Mucosa of stomach (tissue), 1 donor: Measurements from ENCODE around the gene OSBP2.
"Not testable (repeated sequence)": the region's sequence is repeated elsewhere in the genome, so short reads cannot be mapped to it uniquely, and the experiment has no call there.

Experiments used
- H3K27me3 ChIP-seq: one replicate; pipeline ENCODE4 v1.7.0; 2013; ENCODE audit warnings: mild to moderate bottlenecking, low read length; ENCODE audit not compliant: control insufficient read depth, insufficient read depth
- H3K36me3 ChIP-seq: one replicate; pipeline ENCODE4 v1.7.0; 2013; ENCODE audit warnings: low read length; ENCODE audit not compliant: control insufficient read depth, insufficient read depth
- H3K4me1 ChIP-seq: one replicate; pipeline ENCODE4 v1.7.0; 2013; ENCODE audit warnings: mild to moderate bottlenecking, low read length; ENCODE audit not compliant: control insufficient read depth, insufficient read depth
- H3K4me3 ChIP-seq: one replicate; pipeline ENCODE4 v1.7.0; 2013; ENCODE audit warnings: low read length
- H3K9ac ChIP-seq: one replicate; pipeline ENCODE4 v1.7.0; 2013; ENCODE audit warnings: mild to moderate bottlenecking, low read length, moderate library complexity
- H3K9me3 ChIP-seq: one replicate; pipeline ENCODE4 v1.7.0; 2013; ENCODE audit warnings: mild to moderate bottlenecking, low read length, moderate library complexity; ENCODE audit not compliant: control insufficient read depth
- donor health status: Pancreatic carcinoma.

OSBP2 gene

DNA sequence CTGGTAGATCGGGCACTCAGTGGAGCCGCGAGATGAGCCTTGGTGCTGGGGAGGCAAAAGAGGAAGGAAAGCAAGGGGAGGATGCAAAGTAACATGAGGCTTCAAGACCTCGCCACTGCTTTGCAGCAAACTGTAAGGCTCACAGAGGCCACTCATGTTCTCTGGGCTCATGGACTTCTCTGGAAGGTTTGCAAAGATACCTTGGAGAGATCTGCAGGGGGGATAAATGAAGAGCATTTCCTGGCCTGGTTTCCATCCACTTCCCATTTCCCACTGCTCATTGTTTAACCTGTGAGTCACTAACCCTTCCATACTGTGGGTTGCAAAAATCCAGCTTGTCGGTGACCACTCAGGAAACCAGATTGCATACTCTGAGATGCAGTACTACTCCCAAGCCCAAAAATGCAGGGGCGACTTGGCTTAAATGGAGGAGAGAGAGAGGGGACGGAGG is 38.5 kb downstream of the OSBP2 start:
- Histone ChIP-seq H3K27me3 (no peaks in the 10 kb centered on the region), H3K9ac (no peak overlapping the region), H3K4me3 (no peak overlapping the region), H3K4me1 (no peaks in the 10 kb centered on the region), H3K36me3 (no peaks in the 10 kb centered on the region), H3K9me3 (no peaks in the 10 kb centered on the region)

DNA sequence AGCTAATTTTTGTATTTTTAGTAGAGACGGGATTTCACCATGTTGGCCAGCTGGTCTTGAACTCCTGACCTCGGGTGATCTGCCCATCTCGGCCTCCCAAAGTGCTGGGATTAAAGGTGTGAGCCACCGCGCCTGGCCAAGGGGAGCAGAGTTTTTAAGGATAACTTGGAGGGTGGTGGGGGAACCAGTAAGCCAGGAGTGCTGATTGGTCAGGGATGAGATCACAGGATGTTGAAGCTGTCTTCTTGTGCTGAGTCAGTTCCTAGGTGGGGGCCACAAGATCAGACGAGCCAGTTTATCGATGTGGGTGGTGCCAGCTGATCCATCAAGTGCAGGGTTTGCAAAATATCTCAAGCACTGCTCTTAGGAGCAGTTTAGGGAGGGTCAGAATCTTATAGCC is 45.3 kb downstream of the OSBP2 start:
- H3K9me3 ChIP-seq, H3K4me3 ChIP-seq, H3K9ac ChIP-seq, H3K4me1 ChIP-seq, H3K27me3 ChIP-seq, H3K36me3 ChIP-seq: not testable (repeated sequence)

DNA sequence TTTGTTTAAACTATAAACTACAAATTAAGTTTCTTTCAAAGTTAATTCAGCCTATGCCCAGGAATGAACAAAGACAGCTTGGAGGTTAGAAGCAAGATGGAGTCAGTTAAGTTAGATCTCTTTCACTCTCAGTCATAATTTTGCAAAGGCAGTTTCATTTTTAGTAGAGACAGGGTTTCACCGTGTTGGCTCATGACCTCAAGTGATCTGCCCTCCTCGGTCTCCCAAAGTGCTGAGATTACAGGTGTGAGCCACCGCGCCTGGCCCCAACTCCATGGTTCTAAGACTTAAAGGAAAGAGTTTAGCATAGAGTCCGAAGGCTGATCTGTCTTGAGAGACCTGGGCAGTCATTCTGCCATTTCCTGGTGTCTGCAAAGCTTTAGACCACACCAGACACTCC is 45.8 kb downstream of the OSBP2 start:
- not testable (repeated sequence) for H3K4me1 ChIP-seq, H3K9me3 ChIP-seq, H3K9ac ChIP-seq, H3K27me3 ChIP-seq, H3K36me3 ChIP-seq, H3K4me3 ChIP-seq

DNA sequence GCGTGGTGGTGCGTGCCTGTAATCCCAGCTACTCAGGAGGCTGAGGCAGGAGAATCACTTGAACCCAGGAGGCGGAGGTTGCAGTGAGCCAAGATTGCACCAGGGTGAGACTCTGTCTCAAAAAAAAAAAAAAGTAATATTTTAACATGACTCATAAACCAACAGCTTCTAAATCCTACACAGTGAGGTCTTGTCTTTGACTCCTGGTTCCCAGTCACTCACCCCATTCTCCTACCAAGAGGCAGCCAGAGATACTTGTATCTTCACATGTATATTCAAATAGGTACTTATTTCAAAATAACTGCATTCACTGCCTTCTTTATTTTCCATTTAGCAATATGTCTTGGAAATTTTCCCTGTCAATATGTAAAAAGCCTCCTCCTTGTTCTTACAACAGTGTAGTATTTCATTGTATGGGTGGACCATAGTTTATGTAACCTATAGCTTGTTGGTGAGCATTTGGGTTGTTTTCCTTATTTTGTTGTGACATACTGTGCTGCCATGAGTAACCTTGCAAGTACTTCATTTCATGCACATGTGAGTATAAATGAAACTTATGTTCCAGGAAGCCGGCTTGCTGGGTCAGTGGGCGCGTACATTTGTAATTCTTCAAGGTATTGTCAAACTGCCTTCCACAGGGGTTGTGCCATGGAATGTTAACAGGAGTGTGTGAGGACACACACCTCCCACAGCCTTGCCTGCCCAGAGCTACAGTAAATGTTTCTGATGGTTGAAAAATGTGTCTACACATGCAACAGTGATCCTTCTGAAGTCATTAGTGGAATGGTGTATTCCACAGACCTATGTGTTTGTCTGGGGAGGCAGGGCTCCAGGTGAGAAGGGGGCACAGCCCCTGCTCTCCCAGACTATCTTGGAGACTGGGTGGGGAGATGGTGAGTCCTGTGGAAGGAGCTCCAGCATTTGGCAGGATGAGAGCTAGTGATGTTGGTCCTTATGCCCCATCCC is 47.9 kb downstream of the OSBP2 start:
- Histone ChIP-seq H3K4me1 (no peaks in the 10 kb centered on the region), H3K27me3 (no peaks in the 10 kb centered on the region), H3K4me3 (no peak overlapping the region), H3K9me3 (no peaks in the 10 kb centered on the region), H3K9ac (no peak overlapping the region), H3K36me3 (no peaks in the 10 kb centered on the region)

DNA sequence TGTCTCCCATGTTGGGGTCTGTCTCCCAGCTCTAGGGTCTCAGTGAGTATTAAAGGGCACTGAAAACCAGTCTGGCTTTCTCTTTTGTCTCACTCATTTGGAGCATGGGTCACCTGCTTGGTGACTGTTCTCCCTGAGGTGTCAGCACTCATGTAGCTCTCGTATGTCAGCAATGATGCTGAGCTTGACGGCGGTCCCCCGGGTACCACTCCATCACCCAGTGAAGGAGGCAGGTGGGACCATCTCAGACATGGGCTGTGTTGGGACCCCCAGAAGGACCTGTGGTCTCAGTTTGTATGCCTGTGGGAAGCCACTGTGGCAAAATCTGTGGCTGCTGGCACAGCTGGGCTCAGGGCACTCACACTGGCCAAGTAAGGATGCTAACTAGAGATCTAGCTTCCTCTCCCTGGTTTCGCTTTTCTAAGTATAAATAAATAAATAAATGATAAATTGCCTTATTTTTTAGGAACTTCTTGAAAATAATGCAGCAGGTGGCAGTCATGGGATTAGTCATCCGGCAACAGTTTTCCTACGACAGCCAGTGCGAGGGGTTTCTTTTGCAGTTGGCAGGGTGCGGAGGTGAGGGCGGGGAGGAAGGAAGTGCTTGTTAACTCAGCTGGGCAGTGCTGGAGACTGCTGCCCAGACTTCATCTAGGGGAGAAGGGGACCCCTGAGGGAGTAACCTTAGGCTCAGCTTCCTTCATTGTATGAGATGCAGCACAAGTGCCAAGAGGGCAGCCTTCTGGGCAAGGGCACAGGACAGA is 48.8 kb downstream of the OSBP2 start:
- H3K9ac ChIP-seq = no peak overlapping the region
- H3K9me3 ChIP-seq = no peaks in the 10 kb centered on the region
- no peaks in the 10 kb centered on the region for H3K4me1 ChIP-seq
- H3K27me3 ChIP-seq = no peaks in the 10 kb centered on the region
- no peak overlapping the region for H3K4me3 ChIP-seq
- H3K36me3 ChIP-seq = no peaks in the 10 kb centered on the region

DNA sequence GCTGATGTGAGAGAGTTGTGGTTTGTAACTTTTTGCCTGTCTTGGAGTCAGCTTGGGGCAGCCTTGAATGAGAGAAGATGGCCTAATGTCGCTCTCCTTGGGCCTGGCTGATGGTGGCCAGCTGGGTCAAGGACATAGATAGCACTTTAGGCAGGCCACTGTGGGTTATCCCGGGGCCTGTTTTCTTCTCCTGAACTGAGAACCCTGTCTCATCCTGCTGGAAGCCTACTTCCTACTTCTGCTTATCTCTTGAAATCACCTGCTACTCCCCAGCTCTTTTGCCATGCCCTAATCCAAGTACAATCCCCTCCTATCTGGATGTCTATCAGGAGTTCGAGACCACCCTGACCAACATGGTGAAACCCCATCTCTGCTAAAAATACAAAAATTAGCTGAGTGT is 49.5 kb downstream of the OSBP2 start:
- Histone ChIP-seq H3K9me3 (no peaks in the 10 kb centered on the region), H3K4me3 (no peak overlapping the region), H3K4me1 (no peaks in the 10 kb centered on the region), H3K27me3 (no peaks in the 10 kb centered on the region), H3K9ac (no peak overlapping the region), H3K36me3 (no peaks in the 10 kb centered on the region)

DNA sequence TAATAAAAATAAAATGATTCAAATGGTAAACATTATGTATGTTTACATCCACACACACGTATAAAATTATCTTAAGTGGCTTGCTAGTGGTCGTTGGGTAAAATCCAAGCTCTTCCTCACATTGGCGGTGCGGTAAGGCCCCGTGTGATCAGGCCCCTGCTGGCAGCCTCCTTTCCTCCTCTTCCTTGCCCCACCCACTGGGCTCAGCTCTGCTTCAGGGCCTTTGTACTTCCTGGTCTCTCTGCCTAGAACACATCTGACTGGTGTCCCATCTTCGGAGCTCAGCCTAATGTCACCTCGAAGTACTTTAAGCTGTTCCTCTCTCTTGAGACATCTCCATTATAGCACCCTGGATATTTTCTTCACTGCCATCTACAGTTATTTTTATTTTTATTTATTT is 52.8 kb downstream of the OSBP2 start:
- Histone ChIP-seq H3K9ac (no peak overlapping the region), H3K9me3 (no peaks in the 10 kb centered on the region), H3K4me3 (no peak overlapping the region), H3K36me3 (no peaks in the 10 kb centered on the region), H3K4me1 (no peaks in the 10 kb centered on the region), H3K27me3 (no peaks in the 10 kb centered on the region)

DNA sequence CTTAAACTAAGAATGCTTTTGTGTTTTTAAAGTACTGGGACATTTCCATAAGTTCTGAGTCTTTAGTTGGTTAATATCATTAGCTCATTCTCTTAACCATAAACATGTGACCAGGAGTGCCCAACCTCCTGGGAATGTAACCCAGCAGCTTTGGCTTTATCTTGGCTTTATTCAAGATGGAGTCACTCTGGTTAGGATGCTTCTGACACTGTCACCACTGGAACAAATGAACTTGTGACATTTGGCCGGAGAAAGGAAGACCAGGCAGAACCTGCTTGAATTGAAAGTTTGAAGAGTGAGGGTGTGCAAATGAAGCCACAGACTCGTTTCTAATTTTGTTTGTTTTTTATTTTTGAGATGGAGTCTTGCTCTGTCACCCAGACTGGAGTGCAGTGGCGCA is 54.6 kb downstream of the OSBP2 start:
- Histone ChIP-seq H3K27me3 (no peaks in the 10 kb centered on the region), H3K36me3 (no peaks in the 10 kb centered on the region), H3K4me1 (no peaks in the 10 kb centered on the region), H3K4me3 (no peak overlapping the region), H3K9ac (no peak overlapping the region), H3K9me3 (no peaks in the 10 kb centered on the region)

DNA sequence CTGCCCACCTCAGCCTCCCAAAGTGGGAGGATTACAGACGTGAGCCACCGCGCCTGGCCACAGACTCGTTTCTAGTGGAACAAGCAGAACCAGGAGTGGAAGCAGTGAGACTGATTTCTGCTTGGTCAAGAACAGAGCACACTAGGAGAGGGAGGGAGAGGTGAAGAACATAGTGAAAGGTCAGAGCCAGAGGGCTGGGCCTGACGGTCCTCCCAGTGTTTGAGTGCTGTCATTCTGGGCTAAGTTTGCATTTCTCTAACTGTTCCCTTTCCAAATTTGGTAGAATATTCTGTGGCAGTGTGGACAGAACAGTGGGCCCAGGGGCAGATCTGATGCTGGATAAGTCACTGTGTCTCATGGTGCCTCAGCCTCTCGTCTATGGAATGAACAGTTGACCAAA is 55.2 kb downstream of the OSBP2 start:
- no peaks in the 10 kb centered on the region for H3K9me3 ChIP-seq
- H3K36me3 ChIP-seq = no peaks in the 10 kb centered on the region
- H3K4me3 ChIP-seq = no peak overlapping the region
- H3K4me1 ChIP-seq = no peaks in the 10 kb centered on the region
- no peaks in the 10 kb centered on the region for H3K27me3 ChIP-seq
- H3K9ac ChIP-seq = no peak overlapping the region

DNA sequence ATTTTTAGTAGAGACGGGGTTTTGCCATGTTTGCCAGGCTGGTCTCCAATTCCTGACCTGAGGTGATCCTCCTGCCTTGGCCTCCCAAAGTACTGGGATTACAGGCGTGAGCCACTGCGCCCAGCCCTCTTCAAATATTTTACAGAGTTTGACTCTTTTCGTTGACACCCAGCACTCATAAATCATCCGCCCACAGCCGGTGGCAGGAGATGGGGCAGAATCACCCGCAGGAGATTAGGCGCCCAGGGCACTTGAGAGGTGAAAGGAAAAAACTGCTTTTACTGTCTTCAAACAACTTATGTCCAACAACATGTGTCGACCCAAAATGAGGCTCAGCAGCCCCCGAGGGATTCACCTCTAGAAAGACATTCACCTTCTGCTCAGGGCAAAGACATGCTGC is 56.9 kb downstream of the OSBP2 start:
- Histone ChIP-seq H3K27me3 (no peaks in the 10 kb centered on the region), H3K9ac (no peak overlapping the region), H3K4me3 (no peak overlapping the region), H3K9me3 (no peaks in the 10 kb centered on the region), H3K36me3 (no peaks in the 10 kb centered on the region), H3K4me1 (no peaks in the 10 kb centered on the region)

DNA sequence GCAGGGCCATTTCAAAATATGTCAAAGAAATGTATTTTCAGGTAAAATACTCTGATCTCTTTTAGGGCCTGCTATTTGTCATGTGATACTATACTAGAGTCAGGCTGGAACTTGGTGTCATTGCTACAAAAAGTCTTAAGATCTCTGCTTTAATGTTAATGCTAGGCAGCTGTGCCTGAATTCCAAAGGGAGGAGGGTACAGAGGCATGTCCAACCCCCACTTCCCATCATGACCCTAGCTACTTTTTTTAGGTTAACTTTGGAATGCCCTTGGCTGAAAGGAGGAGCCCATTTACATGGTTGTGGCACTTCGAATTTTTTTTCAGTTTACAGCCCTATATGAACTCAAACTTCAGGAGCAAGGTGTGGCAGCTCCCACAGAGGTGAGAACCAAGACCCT is 58.1 kb downstream of the OSBP2 start:
- H3K9ac ChIP-seq = no peak overlapping the region
- no peaks in the 10 kb centered on the region for H3K36me3 ChIP-seq
- no peaks in the 10 kb centered on the region for H3K27me3 ChIP-seq
- H3K9me3 ChIP-seq = no peaks in the 10 kb centered on the region
- H3K4me1 ChIP-seq = no peaks in the 10 kb centered on the region
- H3K4me3 ChIP-seq = no peak overlapping the region

DNA sequence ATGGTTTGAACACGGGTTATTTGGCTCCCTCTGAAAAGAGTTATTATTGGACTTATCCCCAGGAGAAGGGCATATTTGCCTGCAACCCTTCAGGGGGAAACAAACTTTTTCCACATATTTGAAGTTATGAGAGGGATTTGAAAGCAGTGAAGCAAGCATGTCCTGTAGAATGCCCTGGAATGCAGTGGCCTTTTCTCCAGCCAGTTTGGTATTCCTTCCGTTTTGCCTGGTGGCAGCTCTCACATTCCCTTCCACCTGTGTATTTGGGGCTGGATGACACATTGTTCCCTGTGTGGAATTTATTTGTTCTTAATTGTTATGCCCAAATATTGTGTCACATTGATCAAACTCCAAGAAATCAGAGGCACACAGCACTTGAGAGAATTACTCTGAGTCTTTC is 59.0 kb downstream of the OSBP2 start:
- Histone ChIP-seq H3K9ac (no peak overlapping the region), H3K9me3 (no peaks in the 10 kb centered on the region), H3K4me1 (no peaks in the 10 kb centered on the region), H3K4me3 (no peak overlapping the region), H3K27me3 (no peaks in the 10 kb centered on the region), H3K36me3 (no peaks in the 10 kb centered on the region)
